ENCODE results near the gene DNAJB9.
A peak's percentile ranks its signal among the peaks of the same experiment; 100 is the strongest.

DNAJB9 gene

GRCh38 chr7:108611268-108611667 lies 41.6 kb downstream of the DNAJB9 start:
- DNase-seq, result no peak

- peak; percentile 57 for DNase-seq
Measured at GRCh38 chr7:108613147-108613948, 43.7 kb downstream of the DNAJB9 start.

DNA sequence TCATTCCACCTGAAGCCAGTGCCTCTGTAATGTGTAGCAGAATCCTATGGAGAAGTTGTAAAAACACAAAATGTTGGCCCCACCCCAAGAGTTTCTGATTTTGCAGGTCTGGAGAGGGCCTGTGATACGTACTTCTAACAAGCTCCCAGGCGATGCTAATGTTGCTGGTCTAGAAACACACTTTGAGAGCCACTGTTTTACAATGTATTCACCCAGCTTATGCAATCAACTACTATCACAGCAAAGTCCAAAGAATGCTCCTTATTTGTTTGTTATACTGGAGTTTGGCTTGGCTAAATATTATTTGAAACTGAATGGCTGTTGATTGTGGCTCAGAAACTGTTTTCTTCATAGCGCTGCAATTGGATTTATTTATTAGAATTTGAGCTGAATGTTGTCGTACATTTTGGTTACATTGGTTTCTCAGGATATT lies 44.3 kb downstream of the DNAJB9 start:
- no peak for DNase-seq

DNA sequence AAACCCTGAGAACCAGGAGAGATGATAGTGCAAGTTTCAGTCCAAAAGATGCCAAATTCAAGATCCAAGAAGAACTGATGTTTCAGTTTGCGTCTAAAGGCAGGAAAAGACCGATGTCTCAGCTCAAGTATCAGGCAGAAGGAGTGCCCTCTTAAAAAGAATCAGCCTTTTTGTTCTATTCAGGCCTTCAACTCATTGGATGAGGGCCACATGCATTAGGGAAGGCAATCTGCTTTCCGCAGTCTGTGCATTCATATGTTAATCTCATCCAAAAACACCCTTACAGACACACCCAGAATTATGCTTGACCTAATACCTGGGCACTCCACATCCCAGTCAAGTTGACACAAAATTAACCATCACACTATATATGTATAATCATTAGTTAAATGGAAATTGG lies 45.2 kb downstream of the DNAJB9 start:
- DNase-seq, result no peak

GRCh38 chr7:108618056-108618455 lies 48.4 kb downstream of the DNAJB9 start:
- no peak for DNase-seq

- no peak for DNase-seq
Measured at GRCh38 chr7:108623220-108623619, 53.5 kb downstream of the DNAJB9 start.
